Measurements from ENCODE around the gene MEIS1.
"Not testable (repeated sequence)": the region's sequence is repeated elsewhere in the genome, so short reads cannot be mapped to it uniquely, and the experiment has no call there.

Gene MEIS1

DNA sequence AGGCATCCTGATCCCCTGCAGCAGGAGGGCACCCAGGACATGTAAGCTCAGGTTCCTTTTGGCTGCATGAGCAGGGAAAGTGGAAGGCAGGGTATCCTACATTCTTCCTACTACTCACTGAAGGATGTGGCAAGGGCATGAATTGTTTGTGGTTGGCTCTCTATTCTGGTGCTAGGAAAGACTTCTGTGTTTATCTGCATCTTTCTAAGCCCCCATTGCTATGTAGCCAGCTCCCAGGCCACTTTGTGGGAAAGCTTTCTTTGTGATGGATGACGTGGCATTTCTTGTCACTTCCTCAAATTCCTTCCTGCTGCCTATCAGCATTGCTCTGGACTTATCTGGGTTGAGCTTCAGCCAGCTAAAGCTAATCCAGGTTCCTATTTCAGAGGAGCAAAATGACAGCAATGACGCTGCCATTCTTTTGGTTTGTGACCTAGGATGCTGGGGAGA is 46.2 kb downstream of the MEIS1 start:
- TF ChIP-seq, protein P1, sequence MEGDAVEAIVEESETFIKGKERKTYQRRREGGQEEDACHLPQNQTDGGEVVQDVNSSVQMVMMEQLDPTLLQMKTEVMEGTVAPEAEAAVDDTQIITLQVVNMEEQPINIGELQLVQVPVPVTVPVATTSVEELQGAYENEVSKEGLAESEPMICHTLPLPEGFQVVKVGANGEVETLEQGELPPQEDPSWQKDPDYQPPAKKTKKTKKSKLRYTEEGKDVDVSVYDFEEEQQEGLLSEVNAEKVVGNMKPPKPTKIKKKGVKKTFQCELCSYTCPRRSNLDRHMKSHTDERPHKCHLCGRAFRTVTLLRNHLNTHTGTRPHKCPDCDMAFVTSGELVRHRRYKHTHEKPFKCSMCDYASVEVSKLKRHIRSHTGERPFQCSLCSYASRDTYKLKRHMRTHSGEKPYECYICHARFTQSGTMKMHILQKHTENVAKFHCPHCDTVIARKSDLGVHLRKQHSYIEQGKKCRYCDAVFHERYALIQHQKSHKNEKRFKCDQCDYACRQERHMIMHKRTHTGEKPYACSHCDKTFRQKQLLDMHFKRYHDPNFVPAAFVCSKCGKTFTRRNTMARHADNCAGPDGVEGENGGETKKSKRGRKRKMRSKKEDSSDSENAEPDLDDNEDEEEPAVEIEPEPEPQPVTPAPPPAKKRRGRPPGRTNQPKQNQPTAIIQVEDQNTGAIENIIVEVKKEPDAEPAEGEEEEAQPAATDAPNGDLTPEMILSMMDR (IDR thresholded peaks at IDR 0.05; ENCODE audit: low read length, missing control alignments) = no peak
- no peak overlapping the region for H3K4me3 ChIP-seq (replicated peaks; ENCODE audit: low read depth, low read length)
- DNase-seq (ENCODE audit: low read depth) = peak; percentile 92

DNA sequence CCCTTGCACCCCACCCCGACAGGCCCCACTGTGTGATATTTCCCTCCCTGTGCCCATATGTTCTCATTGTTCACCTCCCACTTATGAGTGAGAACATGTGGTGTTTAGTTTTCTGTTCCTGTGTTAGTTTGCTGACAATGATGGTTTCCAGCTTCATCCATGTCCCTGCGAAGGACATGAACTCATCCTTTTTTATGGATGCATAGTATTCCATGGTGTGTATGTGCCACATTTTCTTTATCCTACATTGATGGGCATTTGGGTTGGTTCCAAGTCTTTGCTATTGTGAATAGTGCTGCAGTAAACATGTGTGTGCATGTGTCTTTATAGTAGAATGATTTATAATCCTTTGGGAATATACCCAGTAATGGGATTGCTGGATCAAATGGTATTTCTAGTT is 50.3 kb downstream of the MEIS1 start:
- H3K4me3 ChIP-seq (replicated peaks; ENCODE audit: low read depth, low read length); DNase-seq (ENCODE audit: low read depth): not testable (repeated sequence)

DNA sequence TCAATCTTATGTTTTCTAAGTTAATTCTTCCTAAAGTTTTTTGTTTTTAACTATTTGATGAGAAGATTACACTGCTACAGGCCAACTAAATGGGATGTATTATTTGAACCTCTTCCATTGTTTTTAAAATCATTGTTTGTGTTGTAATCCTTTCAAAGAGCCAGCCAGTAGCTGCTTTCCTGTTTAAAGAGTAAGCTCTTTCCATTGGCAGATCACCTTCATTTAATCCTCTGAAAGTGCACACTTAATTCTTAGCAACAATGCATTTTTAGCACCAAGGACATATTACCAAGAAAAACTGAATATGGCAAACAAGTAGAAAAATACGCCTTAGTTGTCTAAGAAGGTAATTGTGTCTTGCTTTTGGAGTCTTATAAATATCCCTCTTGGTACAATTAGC is 54.0 kb downstream of the MEIS1 start:
- DNase-seq (ENCODE audit: low read depth) = no peak
- TF ChIP-seq, protein P1 (IDR thresholded peaks at IDR 0.05; ENCODE audit: low read length, missing control alignments) = no peak
- H3K4me3 ChIP-seq (replicated peaks; ENCODE audit: low read depth, low read length) = no peak overlapping the region

DNA sequence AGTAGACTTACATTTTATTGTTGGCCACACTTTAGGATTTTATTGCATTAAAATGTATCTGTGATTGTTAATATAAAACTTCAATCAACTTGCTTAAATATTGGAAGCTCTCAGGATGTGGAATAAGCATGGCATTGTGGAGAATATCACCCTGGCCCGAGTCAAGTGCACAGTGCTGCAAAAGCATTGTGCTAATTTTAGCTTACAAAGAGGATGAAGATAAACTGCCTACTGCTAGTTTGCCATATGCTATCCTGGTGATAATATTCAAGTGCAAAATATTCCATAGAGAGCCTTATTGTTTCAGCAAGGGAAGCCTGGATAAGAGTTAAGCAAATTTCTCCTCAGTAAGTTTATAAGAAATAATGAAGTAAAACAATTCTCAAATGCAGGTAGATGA is 54.5 kb downstream of the MEIS1 start:
- DNase-seq (ENCODE audit: low read depth) = no peak
- TF ChIP-seq, protein P1 (IDR thresholded peaks at IDR 0.05; ENCODE audit: low read length, missing control alignments) = no peak
- H3K4me3 ChIP-seq (replicated peaks; ENCODE audit: low read depth, low read length) = no peak overlapping the region

DNA sequence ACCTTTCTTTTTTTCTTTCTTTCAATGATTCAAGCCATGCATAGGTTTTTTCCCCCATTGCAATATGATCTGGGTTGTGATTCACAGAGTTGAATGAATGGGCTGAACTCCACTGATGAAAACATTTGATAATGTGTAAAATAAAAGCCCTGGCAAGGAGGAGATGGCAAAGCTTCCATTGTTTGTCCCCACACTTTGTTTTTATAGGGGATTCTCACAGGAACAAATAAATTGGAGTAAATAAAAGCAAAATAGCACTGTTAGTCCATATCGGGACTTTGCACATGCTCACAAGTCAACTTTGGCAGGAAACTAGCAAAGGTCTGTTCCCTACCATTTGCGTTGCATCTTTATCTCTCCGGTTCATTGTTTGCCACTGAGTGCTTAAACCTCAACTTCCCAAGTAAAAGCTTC is 55.7 kb downstream of the MEIS1 start:
- peak; percentile 86 for DNase-seq (ENCODE audit: low read depth)
- H3K4me3 ChIP-seq (replicated peaks; ENCODE audit: low read depth, low read length) = peak overlapping the region; percentile 4
- TF ChIP-seq, protein P1 (IDR thresholded peaks at IDR 0.05; ENCODE audit: low read length, missing control alignments) = no peak

DNA sequence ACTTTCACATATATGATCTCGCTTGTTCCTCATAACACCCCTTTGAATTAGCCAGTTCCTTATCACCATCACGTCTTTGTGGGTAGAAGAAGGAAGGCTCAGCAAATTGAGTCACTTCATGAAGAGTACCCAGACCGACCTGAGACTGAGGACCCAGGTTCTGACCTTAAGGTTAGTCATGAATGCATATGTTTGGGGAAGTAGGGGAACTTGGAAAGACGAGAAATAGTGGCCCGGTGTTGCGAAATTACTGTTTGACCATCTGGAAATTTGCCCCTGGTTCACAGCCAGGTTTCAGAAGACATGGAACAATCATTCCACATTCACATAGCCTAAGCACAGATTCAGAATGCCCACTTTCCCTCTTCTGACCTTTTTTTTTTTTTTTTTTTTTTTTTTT is 59.8 kb downstream of the MEIS1 start:
- no peak overlapping the region for H3K4me3 ChIP-seq (replicated peaks; ENCODE audit: low read depth, low read length)
- TF ChIP-seq, protein P1 (IDR thresholded peaks at IDR 0.05; ENCODE audit: low read length, missing control alignments) = no peak
- DNase-seq (ENCODE audit: low read depth) = peak; percentile 92

DNA sequence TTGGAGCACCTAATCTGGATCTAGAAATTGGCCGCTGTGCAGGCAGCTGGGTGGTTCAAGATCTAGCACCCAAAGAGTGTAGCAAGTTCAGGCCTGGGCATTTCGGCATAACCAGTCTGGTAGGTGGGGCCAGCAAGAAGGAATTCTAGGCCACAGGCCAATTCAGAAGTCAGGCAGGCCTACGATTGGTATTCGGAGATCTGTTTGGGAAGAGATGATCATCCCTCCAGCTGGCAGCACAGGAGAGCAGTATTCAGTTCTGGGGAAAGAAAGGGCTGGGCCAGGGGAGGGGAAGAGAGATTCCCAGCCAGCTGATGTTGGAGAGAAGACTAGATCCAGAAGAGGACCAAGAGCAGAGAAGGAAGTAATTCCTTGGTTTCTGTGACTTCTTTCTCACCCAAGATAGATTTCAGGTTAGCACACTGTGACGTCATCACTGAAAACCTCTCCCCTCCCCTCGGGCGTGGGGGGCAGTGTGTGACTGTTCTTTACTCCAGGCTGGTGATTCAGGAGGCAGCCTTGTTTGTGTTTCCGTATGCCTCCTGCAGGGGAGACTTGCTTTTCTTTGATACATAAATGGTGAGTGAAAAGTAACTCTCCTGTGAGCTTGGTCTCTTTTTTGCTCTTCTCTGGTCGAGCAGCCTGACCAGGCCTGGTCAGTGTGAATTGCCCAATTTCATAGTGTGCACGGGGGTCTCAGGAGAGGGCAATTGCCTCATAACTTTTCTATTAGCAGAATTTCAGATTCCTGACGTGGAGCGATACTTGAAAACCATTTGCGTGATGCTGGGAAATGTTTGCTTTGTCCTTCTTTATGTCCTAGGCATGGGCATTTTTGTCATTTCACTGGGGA is 61.1 kb downstream of the MEIS1 start:
- no peak overlapping the region for H3K4me3 ChIP-seq (replicated peaks; ENCODE audit: low read depth, low read length)
- DNase-seq (ENCODE audit: low read depth) = peak; percentile 91
- TF ChIP-seq, protein P1 (IDR thresholded peaks at IDR 0.05; ENCODE audit: low read length, missing control alignments) = peak; percentile 46
